Activated CD8-positive, alpha-beta T cell treated with anti-CD3 and anti-CD28 coated beads, Interleukin-2, amount 10 ng/mL, durations not matched to agents 7 days and 5 days (primary cell): ENCODE measurements around the gene CD200R1L. TPM values are rescaled to one million over a fixed set of nuclear protein-coding genes. Genes with fewer than 3 reads are reported as not detected.
A peak's percentile ranks its signal among the peaks of the same experiment; 100 is the strongest.

Experiments
- ATAC-seq: fragments of 150-1000 bp; cut with Tn5 transposase; one replicate; pipeline ENCODE4 v1.10.0; 2021; ENCODE audit warnings: moderate library complexity
- CTCF ChIA-PET: fragments of 350-600 bp; sonication (Branson Sonifier 250); formaldehyde crosslinking; loops from one replicate; lab custom pipeline; 2021; ENCODE audit warnings: antibody characterized with exemption; lab: Charles Lee
- POLR2A ChIA-PET: fragments of 350-600 bp; sonication (Branson Sonifier 250); formaldehyde crosslinking; loops from one replicate; lab custom pipeline; 2021; ENCODE audit warnings: antibody characterized with exemption; lab: Charles Lee
- DNase-seq: peaks from one replicate; pipeline ENCODE4 v3.0.0-alpha.2; 2020
- H3K27ac Mint-ChIP-seq: one replicate; pipeline ENCODE4 v1.8.0; 2021; ENCODE audit warnings: mild to moderate bottlenecking, mixed read lengths
- H3K27me3 Mint-ChIP-seq: one replicate; pipeline ENCODE4 v1.8.0; 2021; ENCODE audit warnings: low read depth, mixed read lengths
- H3K36me3 Mint-ChIP-seq: one replicate; pipeline ENCODE4 v1.8.0; 2021; ENCODE audit warnings: low read depth, mixed read lengths
- H3K4me1 Mint-ChIP-seq: one replicate; pipeline ENCODE4 v1.8.0; 2021; ENCODE audit warnings: low read depth, mixed read lengths
- H3K4me3 Mint-ChIP-seq: one replicate; pipeline ENCODE4 v1.8.0; 2021; ENCODE audit warnings: mild to moderate bottlenecking, mixed read lengths
- H3K9me3 Mint-ChIP-seq: one replicate; pipeline ENCODE4 v1.8.0; 2022; ENCODE audit warnings: mixed read lengths; ENCODE audit not compliant: insufficient read depth
- total RNA-seq, 2 experiments: library from RNA; stranded (reverse); gene quantifications; one replicate each; pipeline ENCODE4 v1.2.3, GENCODE V29; 2021

CD200R1L gene
- total RNA-seq, 2 experiments from 2014 or later = not detected

DNA sequence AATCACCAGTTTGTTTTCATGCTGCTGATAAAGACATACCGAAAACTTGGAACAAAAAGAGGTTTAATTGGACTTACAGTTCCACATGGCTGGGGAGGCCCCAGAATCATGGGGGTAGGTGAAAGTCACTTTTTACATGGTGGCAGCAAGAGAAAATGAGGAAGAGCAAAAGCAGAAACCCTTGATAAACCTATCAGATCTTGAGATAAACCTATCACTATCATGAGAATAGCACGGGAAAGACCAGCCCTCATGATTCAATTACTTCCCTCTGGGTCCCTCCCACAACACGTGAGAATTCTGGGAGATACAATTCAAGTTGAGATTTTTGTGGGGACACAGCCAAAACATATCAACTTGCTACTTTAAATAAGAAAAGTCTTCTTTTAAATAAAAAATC lies 28.9 kb downstream of the CD200R1L start:
- Mint-ChIP-seq H3K27ac (no peak overlapping the region), H3K4me1 (peaks cover 12% of the 10 kb centered on the region), H3K9me3 (no peaks in the 10 kb centered on the region), H3K4me3 (no peak overlapping the region), H3K27me3 (peaks cover 8% of the 10 kb centered on the region), H3K36me3 (no peaks in the 10 kb centered on the region)
- ATAC-seq (no peak), DNase-seq (no peak)
- CTCF ChIA-PET = interaction anchor here (2.0 kb wide), 1 partner anchor 8 kb away, joined by 6 read pairs; no protein-coding TSS in a partner anchor
- POLR2A ChIA-PET = no interaction called here

DNA sequence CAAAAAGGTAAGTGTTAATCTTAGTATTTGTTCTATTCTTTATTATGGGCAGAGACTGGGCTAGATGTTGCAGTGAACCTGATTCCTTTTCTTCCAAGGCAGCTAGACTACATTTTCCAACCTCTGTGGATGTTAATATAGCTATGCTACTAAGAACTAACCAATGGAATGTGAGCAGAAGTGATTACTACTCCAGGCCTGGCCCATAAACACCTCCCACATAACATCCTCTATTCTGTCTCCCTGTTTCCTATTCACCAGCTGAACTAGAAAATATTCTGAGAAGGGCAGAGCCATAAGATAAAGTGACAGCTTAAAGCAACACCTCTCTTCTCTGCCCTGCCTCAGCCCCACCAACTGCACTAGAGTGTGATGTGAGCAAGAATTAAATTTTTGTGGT lies 29.4 kb downstream of the CD200R1L start:
- Mint-ChIP-seq H3K4me3 (no peak overlapping the region), H3K36me3 (no peaks in the 10 kb centered on the region), H3K27ac (no peak overlapping the region), H3K9me3 (no peaks in the 10 kb centered on the region), H3K27me3 (peaks cover 8% of the 10 kb centered on the region), H3K4me1 (peaks cover 16% of the 10 kb centered on the region)
- DNase-seq (no peak), ATAC-seq (no peak)
- CTCF ChIA-PET = interaction anchor here (2.0 kb wide), 1 partner anchor 9 kb away, joined by 6 read pairs; no protein-coding TSS in a partner anchor
- POLR2A ChIA-PET = no interaction called here

DNA sequence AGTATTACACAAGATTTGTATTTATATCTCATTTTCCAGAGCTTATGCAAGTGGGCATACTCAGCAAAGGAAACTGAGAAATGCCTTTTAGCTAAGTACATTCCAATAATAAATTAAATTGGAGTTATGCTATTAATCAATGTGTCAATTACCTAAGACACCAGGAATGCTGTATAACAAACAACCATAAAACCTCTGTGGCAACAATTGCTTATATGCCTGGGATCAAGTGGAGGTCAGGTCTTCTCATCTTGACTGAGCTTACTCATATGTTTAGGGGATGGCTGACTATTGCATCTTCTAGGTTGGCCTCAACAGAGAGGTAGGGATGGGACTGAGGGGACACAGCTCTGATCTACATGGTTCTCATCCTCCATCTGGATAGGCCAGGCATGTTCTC lies 30.7 kb downstream of the CD200R1L start:
- Mint-ChIP-seq H3K27me3 (peaks cover 4% of the 10 kb centered on the region), H3K27ac (no peak overlapping the region), H3K4me1 (peaks cover 24% of the 10 kb centered on the region), H3K9me3 (no peaks in the 10 kb centered on the region), H3K4me3 (no peak overlapping the region), H3K36me3 (no peaks in the 10 kb centered on the region)
- ATAC-seq (no peak), DNase-seq (no peak)
- ChIA-PET CTCF (interaction anchor here (0.9 to 2.0 kb wide), 5 partner anchors 9 to 174 kb away, joined by 3 to 6 read pairs (median 3); no protein-coding TSS in a partner anchor), POLR2A (no interaction called here)

DNA sequence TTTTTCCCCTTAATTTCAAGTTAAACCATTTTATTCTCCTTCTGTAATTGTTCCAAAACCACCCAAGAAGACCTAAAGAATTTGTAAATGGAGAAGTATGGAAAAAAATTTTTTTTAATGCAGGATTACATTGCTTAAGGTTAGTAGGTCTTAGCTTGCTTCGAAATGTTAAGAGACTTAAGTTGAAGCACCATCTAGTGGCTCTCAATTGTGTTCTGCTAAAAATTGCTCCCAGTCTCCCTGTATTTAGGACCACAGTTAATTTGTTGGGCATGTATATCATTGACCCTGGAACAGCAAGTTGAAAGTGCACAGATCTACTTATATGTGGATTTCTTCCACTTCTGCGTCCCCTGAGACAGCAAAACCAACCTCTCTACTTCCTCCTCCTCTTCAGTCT lies 32.4 kb downstream of the CD200R1L start:
- DNase-seq (no peak), ATAC-seq (no peak)
- Mint-ChIP-seq H3K4me3 (no peak overlapping the region), H3K4me1 (peaks cover 24% of the 10 kb centered on the region), H3K27ac (no peak overlapping the region), H3K9me3 (no peaks in the 10 kb centered on the region), H3K27me3 (peaks cover 3% of the 10 kb centered on the region), H3K36me3 (no peaks in the 10 kb centered on the region)
- ChIA-PET CTCF (interaction anchor here (0.6 to 3.4 kb wide), 14 partner anchors 10 to 232 kb away, joined by 3 to 43 read pairs (median 4); partner anchors contain the start of gene CCDC80), POLR2A (no interaction called here)

- H3K36me3 Mint-ChIP-seq = no peaks in the 10 kb centered on the region
- POLR2A ChIA-PET = no interaction called here
- no peak for DNase-seq
- peaks cover 3% of the 10 kb centered on the region for H3K27me3 Mint-ChIP-seq
- no peaks in the 10 kb centered on the region for H3K9me3 Mint-ChIP-seq
- H3K4me1 Mint-ChIP-seq = peaks cover 24% of the 10 kb centered on the region
- H3K4me3 Mint-ChIP-seq = no peak overlapping the region
- CTCF ChIA-PET = interaction anchor here (0.6 to 3.4 kb wide), 13 partner anchors 10 to 231 kb away, joined by 3 to 43 read pairs (median 4); partner anchors contain the start of gene CCDC80
- no peak for ATAC-seq
- H3K27ac Mint-ChIP-seq = no peak overlapping the region
Measured at GRCh38 chr3:112813723-112814171, 32.9 kb downstream of the CD200R1L start.

DNA sequence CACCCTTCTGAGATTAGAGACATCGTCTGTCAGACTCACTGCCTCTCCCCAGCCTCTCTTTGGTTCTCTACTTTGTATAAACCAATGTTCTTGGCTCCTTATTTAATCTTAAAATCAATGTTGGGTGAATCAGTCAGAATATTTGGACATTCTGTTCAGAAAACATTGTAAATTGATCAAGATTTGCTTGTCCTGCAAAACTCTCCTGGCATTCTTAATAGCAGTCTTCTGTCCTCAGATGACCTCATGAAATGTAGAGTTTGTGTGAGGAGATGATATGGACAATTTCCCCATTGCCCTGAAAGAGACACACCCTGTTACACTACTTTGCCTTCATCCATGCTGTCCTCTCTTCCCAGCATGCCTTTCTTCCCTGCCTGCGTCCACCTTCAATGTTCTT lies 33.6 kb downstream of the CD200R1L start:
- DNase-seq = no peak
- Mint-ChIP-seq H3K27ac (no peak overlapping the region), H3K4me1 (peaks cover 24% of the 10 kb centered on the region), H3K9me3 (no peaks in the 10 kb centered on the region), H3K27me3 (peaks cover 3% of the 10 kb centered on the region), H3K4me3 (no peak overlapping the region), H3K36me3 (no peaks in the 10 kb centered on the region)
- CTCF ChIA-PET = interaction anchor here (0.9 to 3.4 kb wide), 8 partner anchors 12 to 230 kb away, joined by 3 to 43 read pairs (median 6); partner anchors contain the start of gene CCDC80
- POLR2A ChIA-PET = no interaction called here
- ATAC-seq = no peak

GRCh38 chr3:112811917-112812660 lies 34.6 kb downstream of the CD200R1L start:
- peak overlapping the region; percentile 24 for H3K27ac Mint-ChIP-seq
- ChIA-PET POLR2A (no interaction called here), CTCF (interaction anchor here (1.0 to 3.4 kb wide), 2 partner anchors 167 to 169 kb away, joined by 5 to 43 read pairs; partner anchors contain the start of gene CCDC80)
- H3K4me3 Mint-ChIP-seq = no peak overlapping the region
- ATAC-seq = peak; percentile 70
- H3K36me3 Mint-ChIP-seq = no peaks in the 10 kb centered on the region
- no peaks in the 10 kb centered on the region for H3K9me3 Mint-ChIP-seq
- peaks cover 3% of the 10 kb centered on the region for H3K27me3 Mint-ChIP-seq
- peaks cover 28% of the 10 kb centered on the region for H3K4me1 Mint-ChIP-seq
- DNase-seq = peak; percentile 32

DNA sequence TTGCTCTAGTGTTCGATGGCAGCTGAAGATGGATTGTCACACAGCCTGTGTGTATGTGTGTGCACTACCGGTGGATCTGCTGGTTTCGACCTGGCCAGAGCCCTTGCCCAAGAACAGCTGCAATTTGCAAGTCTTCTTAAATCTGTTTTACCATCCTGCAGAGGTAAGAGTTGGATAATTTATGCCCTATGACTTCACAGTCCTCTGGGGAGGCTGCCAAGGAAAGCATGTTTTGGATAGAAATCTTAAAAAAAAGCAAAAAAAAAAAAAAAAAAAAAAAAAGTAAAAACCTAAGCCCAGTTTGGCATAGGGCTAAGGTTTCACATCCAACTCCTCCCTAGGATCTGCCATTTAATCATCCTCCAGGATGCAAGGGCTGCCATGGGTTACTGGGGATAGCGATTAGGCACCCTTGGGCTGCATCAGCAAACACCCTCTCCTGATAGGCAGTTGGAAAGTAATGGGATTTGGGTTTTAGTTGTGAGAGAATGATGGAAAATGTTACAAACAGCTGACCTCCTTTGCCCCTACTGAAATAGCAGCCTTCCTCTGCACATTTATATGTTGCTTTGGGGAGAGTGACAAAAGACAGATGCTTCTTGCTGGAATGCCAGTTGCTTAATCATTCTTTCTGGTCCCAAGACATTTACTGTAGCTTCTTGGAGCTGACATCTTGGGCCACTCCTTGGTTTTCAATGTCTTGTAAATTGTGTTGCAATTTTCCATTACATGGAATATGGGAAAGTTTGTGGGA lies 35.4 kb downstream of the CD200R1L start:
- DNase-seq = no peak
- no peaks in the 10 kb centered on the region for H3K9me3 Mint-ChIP-seq
- POLR2A ChIA-PET = no interaction called here
- H3K4me3 Mint-ChIP-seq = no peak overlapping the region
- no peak overlapping the region for H3K27ac Mint-ChIP-seq
- CTCF ChIA-PET = interaction anchor here (1.0 to 1.2 kb wide), 2 partner anchors 77 to 168 kb away, joined by 4 to 5 read pairs; no protein-coding TSS in a partner anchor
- peaks cover 3% of the 10 kb centered on the region for H3K27me3 Mint-ChIP-seq
- no peaks in the 10 kb centered on the region for H3K36me3 Mint-ChIP-seq
- ATAC-seq = no peak
- peaks cover 28% of the 10 kb centered on the region for H3K4me1 Mint-ChIP-seq

GRCh38 chr3:112810561-112810960 lies 36.1 kb downstream of the CD200R1L start:
- Mint-ChIP-seq H3K9me3 (no peaks in the 10 kb centered on the region), H3K4me3 (no peak overlapping the region), H3K36me3 (no peaks in the 10 kb centered on the region), H3K4me1 (peaks cover 28% of the 10 kb centered on the region), H3K27me3 (peaks cover 3% of the 10 kb centered on the region), H3K27ac (no peak overlapping the region)
- ChIA-PET POLR2A (no interaction called here), CTCF (interaction anchor here (1.2 kb wide), 1 partner anchor 76 kb away, joined by 4 read pairs; no protein-coding TSS in a partner anchor)
- ATAC-seq = no peak
- no peak for DNase-seq

GRCh38 chr3:112808136-112808535 lies 38.5 kb downstream of the CD200R1L start:
- Mint-ChIP-seq H3K27me3 (peaks cover under 1% of the 10 kb centered on the region), H3K36me3 (no peaks in the 10 kb centered on the region), H3K4me3 (no peak overlapping the region), H3K27ac (no peak overlapping the region), H3K9me3 (no peaks in the 10 kb centered on the region), H3K4me1 (peaks cover 20% of the 10 kb centered on the region)
- ATAC-seq = no peak
- ChIA-PET CTCF (interaction anchor here (1.2 to 1.7 kb wide), 2 partner anchors 13 to 73 kb away, joined by 3 to 7 read pairs; no protein-coding TSS in a partner anchor), POLR2A (interaction anchor here (0.6 kb wide), 1 partner anchor 32 kb away, joined by 3 read pairs; no protein-coding TSS in a partner anchor)
- DNase-seq = no peak

DNA sequence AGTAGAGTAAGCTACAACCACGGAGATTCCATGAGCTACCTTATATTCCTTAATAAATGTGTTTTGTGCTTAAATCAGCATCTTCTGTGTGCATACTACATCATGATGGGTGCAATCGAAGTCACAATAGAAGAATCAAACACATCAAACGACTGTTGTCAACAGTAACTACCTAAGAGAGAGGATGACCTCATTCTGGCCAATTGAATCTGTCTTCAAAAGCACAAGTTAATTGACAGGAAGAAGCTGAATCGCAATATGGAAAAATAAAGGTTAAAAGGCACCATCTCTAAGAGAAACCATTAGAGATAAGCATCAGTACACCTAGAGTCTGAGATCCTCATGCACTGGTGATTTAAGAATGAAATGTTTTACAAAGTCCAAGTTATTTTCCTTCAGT lies 39.0 kb downstream of the CD200R1L start:
- Mint-ChIP-seq H3K36me3 (no peaks in the 10 kb centered on the region), H3K27me3 (no peaks in the 10 kb centered on the region), H3K4me1 (peaks cover 23% of the 10 kb centered on the region), H3K4me3 (no peak overlapping the region), H3K9me3 (no peaks in the 10 kb centered on the region), H3K27ac (no peak overlapping the region)
- POLR2A ChIA-PET = interaction anchor here (0.6 kb wide), 1 partner anchor 31 kb away, joined by 3 read pairs; no protein-coding TSS in a partner anchor
- CTCF ChIA-PET = interaction anchor here (1.2 to 1.7 kb wide), 3 partner anchors 8 to 73 kb away, joined by 3 to 7 read pairs (median 3); no protein-coding TSS in a partner anchor
- no peak for DNase-seq
- peak; percentile 58 for ATAC-seq
